CD4-positive, alpha-beta T cell (primary cell): ENCODE measurements around the gene SFXN3. TPM values are rescaled to one million over a fixed set of nuclear protein-coding genes. Genes with fewer than 3 reads are reported as not detected.

Experiments used
- ATAC-seq: fragments of 200-7000 bp; cut with Tn5 transposase; one replicate; pipeline ENCODE4 v1.10.0; 2022; ENCODE audit warnings: mild to moderate bottlenecking; ENCODE audit not compliant: poor library complexity
- CTCF ChIA-PET: fragments of 350-600 bp; sonication (Branson Sonifier 250); formaldehyde crosslinking; loops from one replicate; lab custom pipeline; 2021; ENCODE audit warnings: antibody characterized with exemption, inconsistent platforms; lab: Charles Lee
- POLR2A ChIA-PET: fragments of 350-600 bp; sonication (Branson Sonifier 250); formaldehyde crosslinking; loops from one replicate; lab custom pipeline; 2021; ENCODE audit warnings: antibody characterized with exemption, inconsistent platforms; lab: Charles Lee
- DNase-seq, 14 experiments: peaks; one replicate each; pipeline ENCODE4 v3.0.0-alpha.2; 2013 to 2020; ENCODE audit warnings: mixed read lengths in 2 of 14
- H3K27ac ChIP-seq, 2 donors: one replicate each; pipeline versions ENCODE4 v1.5.1 to v1.7.0; 2013; ENCODE audit warnings: low read length in 2 of 2, low read depth in 1 of 2, mild to moderate bottlenecking in 1 of 2
- H3K27me3 ChIP-seq, 2 experiments: 1 replicate in 1 of 2; 2 replicates in 1 of 2; pipeline versions ENCODE4 v1.6.1 to v1.7.0; 2013; ENCODE audit warnings: low read length in 2 of 2, control low read depth in 1 of 2, mild to moderate bottlenecking in 1 of 2, moderate library complexity in 1 of 2; ENCODE audit not compliant: insufficient read depth in 2 of 2, control insufficient read depth in 1 of 2
- H3K36me3 ChIP-seq: one replicate; pipeline ENCODE4 v1.6.1; 2013; ENCODE audit warnings: low read length, control low read depth; ENCODE audit not compliant: insufficient read depth
- H3K4me1 ChIP-seq: one replicate; pipeline ENCODE4 v1.6.1; 2013; ENCODE audit warnings: low read length, control low read depth; ENCODE audit not compliant: insufficient read depth
- H3K4me3 ChIP-seq: one replicate; pipeline ENCODE4 v1.5.1; 2013; ENCODE audit warnings: mild to moderate bottlenecking, low read length, moderate library complexity
- H3K9me3 ChIP-seq, 2 experiments: 1 replicate in 1 of 2; 2 replicates in 1 of 2; pipeline versions ENCODE4 v1.6.1 to v1.7.0; 2013; ENCODE audit warnings: low read length in 2 of 2, mild to moderate bottlenecking in 2 of 2, control low read depth in 1 of 2, moderate library complexity in 1 of 2; ENCODE audit not compliant: control insufficient read depth in 1 of 2, insufficient read depth in 1 of 2
- H3K27ac Mint-ChIP-seq: one replicate; pipeline ENCODE4 v1.8.0; 2020; ENCODE audit warnings: mixed read lengths
- H3K27me3 Mint-ChIP-seq: one replicate; pipeline ENCODE4 v1.8.0; 2021; ENCODE audit warnings: mixed read lengths
- H3K36me3 Mint-ChIP-seq: one replicate; pipeline ENCODE4 v1.8.0; 2021; ENCODE audit warnings: low read depth, mixed read lengths
- H3K4me1 Mint-ChIP-seq: one replicate; pipeline ENCODE4 v1.8.0; 2021; ENCODE audit warnings: low read depth, mixed read lengths
- H3K4me3 Mint-ChIP-seq: one replicate; pipeline ENCODE4 v1.8.0; 2020; ENCODE audit warnings: mild to moderate bottlenecking, mixed read lengths
- H3K9me3 Mint-ChIP-seq: one replicate; pipeline ENCODE4 v1.8.0; 2020; ENCODE audit warnings: mixed read lengths
- CTCF ChIP-seq: fragments of 200-600 bp; IDR thresholded peaks from one replicate; pipeline ENCODE4 v1.8.0; 2022; ENCODE audit warnings: antibody characterized with exemption, mild to moderate bottlenecking
- intact Hi-C, 2 experiments: fragments of 100-400 bp; cut with DNase I in 1 of 2; cut with micrococcal nuclease in 1 of 2; formaldehyde crosslinking; loops; one replicate each; pipeline versions ENCODE4 v1.15.1 to v1.9.0; 2023 to 2025; cut with DNase I, micrococcal nuclease
- total RNA-seq, 174 experiments: library from RNA in 2 of 174; stranded (reverse) in 2 of 174; gene quantifications; one replicate each; pipeline ENCODE4 v1.2.3 and lab custom pipeline; 2021 to 2026

SFXN3 gene
- total RNA-seq, 2 experiments from 2014 or later, result 43.2 to 48.3 TPM

GRCh38 chr10:101005869-101006567 is 25.0 kb upstream of the SFXN3 start:
- H3K4me3 Mint-ChIP-seq, result no peak overlapping the region
- H3K27ac Mint-ChIP-seq, result no peak overlapping the region
- Histone ChIP-seq H3K9me3 (no peaks in the 10 kb centered on the region), H3K27ac (no peak overlapping the region), H3K36me3 (peaks cover 14% of the 10 kb centered on the region), H3K4me1 (peaks cover 3% of the 10 kb centered on the region), H3K27me3 (no peaks in the 10 kb centered on the region), H3K4me3 (no peak overlapping the region)
- ChIA-PET CTCF (interaction anchor here (1.6 kb wide), 1 partner anchor 8 kb away, joined by 5 read pairs; no protein-coding TSS in a partner anchor), POLR2A (interaction anchor here (1.3 kb wide), 1 partner anchor 9 kb away, joined by 4 read pairs; no protein-coding TSS in a partner anchor)
- intact Hi-C loops, result no loop called here
- DNase-seq, result no peak
- no peak for ATAC-seq
- H3K4me1 Mint-ChIP-seq, result peaks cover 3% of the 10 kb centered on the region
- no peaks in the 10 kb centered on the region for H3K9me3 Mint-ChIP-seq
- TF ChIP-seq CTCF, result no peak
- peaks cover 3% of the 10 kb centered on the region for H3K36me3 Mint-ChIP-seq
- H3K27me3 Mint-ChIP-seq, result no peaks in the 10 kb centered on the region

- no peaks in the 10 kb centered on the region for H3K27me3 Mint-ChIP-seq
These were observed 24.4 kb upstream of the SFXN3 start for GRCh38 chr10:101006593-101007098.

More at GRCh38 chr10:101006593-101007098, 24.4 kb upstream of the SFXN3 start:
- H3K9me3 Mint-ChIP-seq, result no peaks in the 10 kb centered on the region
- no peaks in the 10 kb centered on the region for H3K4me1 ChIP-seq
- no peaks in the 10 kb centered on the region for H3K9me3 ChIP-seq
- H3K4me3 Mint-ChIP-seq, result no peak overlapping the region
- TF ChIP-seq CTCF, result no peak
- H3K36me3 Mint-ChIP-seq, result no peaks in the 10 kb centered on the region
- CTCF ChIA-PET, result interaction anchor here (1.6 kb wide), 1 partner anchor 8 kb away, joined by 5 read pairs; no protein-coding TSS in a partner anchor
- H3K27me3 ChIP-seq, result no peaks in the 10 kb centered on the region
- ATAC-seq (no peak), DNase-seq (no peak)
- H3K27ac Mint-ChIP-seq, result no peak overlapping the region
- H3K36me3 ChIP-seq, result peaks cover 14% of the 10 kb centered on the region
- H3K4me1 Mint-ChIP-seq, result no peaks in the 10 kb centered on the region
- intact Hi-C loops, result no loop called here
- no peak overlapping the region for H3K4me3 ChIP-seq
- POLR2A ChIA-PET, result interaction anchor here (1.3 kb wide), 1 partner anchor 10 kb away, joined by 4 read pairs; no protein-coding TSS in a partner anchor
- no peak overlapping the region for H3K27ac ChIP-seq
